Renal pelvis (tissue), 4 donors: Measurements from ENCODE around the gene FBN3. TPM values are rescaled to one million over a fixed set of nuclear protein-coding genes. Genes with fewer than 3 reads are reported as not detected.
"Not testable (repeated sequence)": the region's sequence is repeated elsewhere in the genome, so short reads cannot be mapped to it uniquely, and the experiment has no call there.

Experiments
- DNase-seq: peaks from one replicate; pipeline ENCODE4 v3.0.0-alpha.2; 2013
- polyA plus RNA-seq, 3 donors: library from polyadenylated mRNA; unstranded; fragments of 120-200 nt; gene quantifications; one replicate each; pipeline ENCODE4 v1.2.1, GENCODE V29; 2013; ENCODE audit not compliant: insufficient read length in 3 of 3

Gene FBN3
- polyA plus RNA-seq, 3 donors, result 32.8 to 67.2 (median 38.5) TPM

GRCh38 chr19:8024256-8024655, 125.1 kb downstream of the FBN3 start:
- not testable (repeated sequence) for DNase-seq

GRCh38 chr19:8023371-8023770, 126.0 kb downstream of the FBN3 start:
- DNase-seq, result no peak

GRCh38 chr19:8022275-8022674, 127.1 kb downstream of the FBN3 start:
- no peak for DNase-seq

- DNase-seq, result no peak
These were observed 128.0 kb downstream of the FBN3 start for GRCh38 chr19:8021374-8021773.

GRCh38 chr19:8020681-8021080, 128.7 kb downstream of the FBN3 start:
- no peak for DNase-seq

- DNase-seq, result no peak
These were observed 131.6 kb downstream of the FBN3 start for GRCh38 chr19:8017808-8018207.

Other genes with a start within 250 kb of the FBN3 start
- 10 to 100 TPM; 31.3 to 40.5 (median 36.4) TPM for gene MAP2K7, start 245.7 kb downstream of the FBN3 start, polyA plus RNA-seq
- gene TGFBR3L, start 234.8 kb downstream of the FBN3 start, polyA plus RNA-seq, result 1 to 10 TPM in 1 of 3 donors, under 1 TPM in 2; 0.70 to 1.3 (median 0.97) TPM
- 10 to 100 TPM; 15.7 to 24.0 (median 23.0) TPM for gene SNAPC2, start 229.3 kb downstream of the FBN3 start, polyA plus RNA-seq
- gene CTXN1, start 223.5 kb downstream of the FBN3 start, polyA plus RNA-seq, result 10 to 100 TPM; 26.8 to 41.4 (median 35.9) TPM
- gene TIMM44, start 205.9 kb downstream of the FBN3 start, polyA plus RNA-seq, result 10 to 100 TPM; 53.5 to 57.0 (median 55.5) TPM
- 10 to 100 TPM; 78.6 to 89.2 (median 85.4) TPM for gene ELAVL1, start 144.0 kb downstream of the FBN3 start, polyA plus RNA-seq
- gene CCL25, start 96.8 kb downstream of the FBN3 start, polyA plus RNA-seq, result under 1 TPM in 2 of 3 donors, not detected in 1; 0.33 to 0.44 TPM
- gene CERS4, start 59.8 kb upstream of the FBN3 start, polyA plus RNA-seq, result 10 to 100 TPM; 46.6 to 53.4 (median 51.2) TPM
- 10 to 100 TPM; 42.6 to 48.9 (median 42.6) TPM for gene CD320, start 158.8 kb upstream of the FBN3 start, polyA plus RNA-seq
- 10 to 100 TPM; 49.8 to 71.0 (median 55.4) TPM for gene NDUFA7, start 171.8 kb upstream of the FBN3 start, polyA plus RNA-seq
- 100 to 1,000 TPM; 410 to 683 (median 537) TPM for gene RPS28, start 171.9 kb upstream of the FBN3 start, polyA plus RNA-seq
- gene KANK3, start 193.7 kb upstream of the FBN3 start, polyA plus RNA-seq, result 10 to 100 TPM; 10.8 to 15.5 (median 14.3) TPM
- gene ANGPTL4, start 214.6 kb upstream of the FBN3 start, polyA plus RNA-seq, result 1 to 10 TPM; 2.7 to 3.7 (median 3.6) TPM
- gene RAB11B, start 240.8 kb upstream of the FBN3 start, polyA plus RNA-seq, result 100 to 1,000 TPM; 161 to 180 (median 175) TPM